Measurements from ENCODE around the gene ADAM8. TPM values are rescaled to one million over a fixed set of nuclear protein-coding genes. Genes with fewer than 3 reads are reported as not detected.

Gene ADAM8
- total and polyA plus RNA-seq, 2 donors (not counting 1 experiment from before 2014, with no cell fraction given), result 0.23 to 2.0 TPM

GRCh38 chr10:133302230-133302629 lies 25.6 kb upstream of the ADAM8 start:
- no peak overlapping the region for H3K9ac ChIP-seq (ENCODE audit: insufficient read depth, low read length)
- no peak overlapping the region for H3K4me3 ChIP-seq (replicated peaks in 1 of 4; ENCODE audit: control extremely low read depth in 1 of 4, insufficient read depth in 1 of 4, low read depth in 3 of 4, low read length in 4 of 4)
- H3K36me3 ChIP-seq (ENCODE audit: control insufficient read depth, insufficient read depth, low read length), result peaks cover 22% of the 10 kb centered on the region
- no peaks in the 10 kb centered on the region for H3K9me3 ChIP-seq (ENCODE audit: control insufficient read depth, insufficient read depth, low read depth, low read length)
- no peaks in the 10 kb centered on the region for H4K20me1 ChIP-seq (ENCODE audit: control insufficient read depth, extremely low read depth, insufficient read depth, low read length)
- H3K27ac ChIP-seq (ENCODE audit: insufficient read depth, low read length), result no peak overlapping the region
- no peak overlapping the region for H2AFZ ChIP-seq (ENCODE audit: low read length)
- H3K79me2 ChIP-seq (ENCODE audit: control insufficient read depth, insufficient read depth, low read length), result peaks cover 46% of the 10 kb centered on the region
- TF ChIP-seq CTCF (conservative IDR thresholded peaks at IDR 0.05 in 1 of 2, IDR thresholded peaks at IDR 0.05 in 1 of 2; ENCODE audit: low read depth in 1 of 2, low read length in 2 of 2) (no peak), EZH2 (IDR thresholded peaks at IDR 0.05; ENCODE audit: low read length, missing control alignments) (no peak)
- H3K27me3 ChIP-seq (ENCODE audit: control insufficient read depth, insufficient read depth, low read length), result no peaks in the 10 kb centered on the region
- DNase-seq (ENCODE audit: low read depth in 2 of 2), result no peak
- H3K4me1 ChIP-seq (ENCODE audit: control insufficient read depth, extremely low read depth, insufficient read depth, low read length), result no peaks in the 10 kb centered on the region
- H3K4me2 ChIP-seq (ENCODE audit: extremely low read depth, insufficient read depth, low read length), result no peak overlapping the region

- TF ChIP-seq EZH2 (IDR thresholded peaks at IDR 0.05; ENCODE audit: low read length, missing control alignments), result no peak
- TF ChIP-seq CTCF (conservative IDR thresholded peaks at IDR 0.05 in 1 of 2, IDR thresholded peaks at IDR 0.05 in 1 of 2; ENCODE audit: low read depth in 1 of 2, low read length in 2 of 2), result no peak
- Histone ChIP-seq H3K9ac (ENCODE audit: insufficient read depth, low read length) (no peak overlapping the region), H3K79me2 (ENCODE audit: control insufficient read depth, insufficient read depth, low read length) (peaks cover 25% of the 10 kb centered on the region), H3K4me2 (ENCODE audit: extremely low read depth, insufficient read depth, low read length) (no peak overlapping the region), H3K36me3 (ENCODE audit: control insufficient read depth, insufficient read depth, low read length) (peaks cover 30% of the 10 kb centered on the region), H3K27ac (ENCODE audit: insufficient read depth, low read length) (no peak overlapping the region), H4K20me1 (ENCODE audit: control insufficient read depth, extremely low read depth, insufficient read depth, low read length) (no peaks in the 10 kb centered on the region), H3K9me3 (ENCODE audit: control insufficient read depth, insufficient read depth, low read depth, low read length) (no peaks in the 10 kb centered on the region), H3K4me1 (ENCODE audit: control insufficient read depth, extremely low read depth, insufficient read depth, low read length) (no peaks in the 10 kb centered on the region), H2AFZ (ENCODE audit: low read length) (no peak overlapping the region), H3K27me3 (ENCODE audit: control insufficient read depth, insufficient read depth, low read length) (no peaks in the 10 kb centered on the region), H3K4me3 (replicated peaks in 1 of 4; ENCODE audit: control extremely low read depth in 1 of 4, insufficient read depth in 1 of 4, low read depth in 3 of 4, low read length in 4 of 4) (no peak overlapping the region)
- no peak for DNase-seq (ENCODE audit: low read depth in 2 of 2)
These were observed 23.1 kb upstream of the ADAM8 start for GRCh38 chr10:133299738-133300137.

- peaks cover 23% of the 10 kb centered on the region for H3K79me2 ChIP-seq (ENCODE audit: control insufficient read depth, insufficient read depth, low read length)
- no peak overlapping the region for H3K4me3 ChIP-seq (replicated peaks in 1 of 4; ENCODE audit: control extremely low read depth in 1 of 4, insufficient read depth in 1 of 4, low read depth in 3 of 4, low read length in 4 of 4)
- TF ChIP-seq EZH2 (IDR thresholded peaks at IDR 0.05; ENCODE audit: low read length, missing control alignments) (no peak), CTCF (conservative IDR thresholded peaks at IDR 0.05 in 1 of 2, IDR thresholded peaks at IDR 0.05 in 1 of 2; ENCODE audit: low read depth in 1 of 2, low read length in 2 of 2) (no peak)
- H3K36me3 ChIP-seq (ENCODE audit: control insufficient read depth, insufficient read depth, low read length), result peaks cover 32% of the 10 kb centered on the region
- no peak overlapping the region for H2AFZ ChIP-seq (ENCODE audit: low read length)
- H3K27ac ChIP-seq (ENCODE audit: insufficient read depth, low read length), result no peak overlapping the region
- H3K4me2 ChIP-seq (ENCODE audit: extremely low read depth, insufficient read depth, low read length), result no peak overlapping the region
- no peak overlapping the region for H3K9ac ChIP-seq (ENCODE audit: insufficient read depth, low read length)
- no peak for DNase-seq (ENCODE audit: low read depth in 2 of 2)
- H3K9me3 ChIP-seq (ENCODE audit: control insufficient read depth, insufficient read depth, low read depth, low read length), result no peaks in the 10 kb centered on the region
- H3K27me3 ChIP-seq (ENCODE audit: control insufficient read depth, insufficient read depth, low read length), result no peaks in the 10 kb centered on the region
- H3K4me1 ChIP-seq (ENCODE audit: control insufficient read depth, extremely low read depth, insufficient read depth, low read length), result no peaks in the 10 kb centered on the region
- H4K20me1 ChIP-seq (ENCODE audit: control insufficient read depth, extremely low read depth, insufficient read depth, low read length), result no peaks in the 10 kb centered on the region
These were observed 22.6 kb upstream of the ADAM8 start for GRCh38 chr10:133299224-133299623.
